A673 (cell line): Measurements from ENCODE around the gene CDK17. TPM values are rescaled to one million over a fixed set of nuclear protein-coding genes. Genes with fewer than 3 reads are reported as not detected.

Source experiments
- BruUV-seq: library from RNA; stranded (reverse); fragments of 400-500 nt; replicated peaks from 2 replicates; lab custom pipeline; 2021; lab: Mats Ljungman, UMichigan
- CTCF ChIA-PET: fragments of 300-600 bp; sonication (Branson Sonifier 250); formaldehyde crosslinking; loops from one replicate; lab custom pipeline; 2022; ENCODE audit warnings: antibody characterized with exemption; lab: Charles Lee
- POLR2A ChIA-PET: fragments of 300-600 bp; sonication (Branson Sonifier 250); formaldehyde crosslinking; loops from one replicate; lab custom pipeline; 2022; ENCODE audit warnings: antibody characterized with exemption; ENCODE audit not compliant: low non-redundant PET; lab: Charles Lee
- DNase-seq: peaks from one replicate; pipeline ENCODE4 v3.0.0-alpha.2; 2015; ENCODE audit warnings: low spot score
- H3K27ac ChIP-seq: fragments of 200-600 bp; sonication (generic); 2 replicates; pipeline ENCODE4 v1.5.1; 2016; ENCODE audit warnings: mixed run types, low read depth, mild to moderate bottlenecking, mixed read lengths, antibody characterized with exemption, low read length; ENCODE audit not compliant: poor library complexity, severe bottlenecking
- H3K27me3 ChIP-seq: fragments of 200-600 bp; sonication (generic); replicated peaks from 2 replicates; pipeline ENCODE4 v1.6.1; 2017; ENCODE audit warnings: mixed run types, low read depth, mild to moderate bottlenecking, mixed read lengths, antibody characterized with exemption, low read length; ENCODE audit not compliant: insufficient read depth, poor library complexity
- H3K36me3 ChIP-seq: fragments of 200-600 bp; sonication (generic); 2 replicates; pipeline ENCODE4 v1.6.1; 2016; ENCODE audit warnings: mixed run types, mild to moderate bottlenecking, mixed read lengths, antibody characterized with exemption, low read length; ENCODE audit not compliant: insufficient read depth, poor library complexity, severe bottlenecking
- H3K4me1 ChIP-seq: fragments of 200-600 bp; sonication (generic); 2 replicates; pipeline ENCODE4 v1.6.1; 2017; ENCODE audit warnings: mixed run types, mild to moderate bottlenecking, mixed read lengths, antibody characterized with exemption, low read length; ENCODE audit not compliant: insufficient read depth, poor library complexity, severe bottlenecking
- H3K4me3 ChIP-seq: fragments of 200-600 bp; sonication (generic); 2 replicates; pipeline ENCODE4 v1.5.1; 2016; ENCODE audit warnings: low read depth, mixed run types, mild to moderate bottlenecking, mixed read lengths, low read length; ENCODE audit not compliant: poor library complexity, severe bottlenecking
- H3K9me3 ChIP-seq: fragments of 200-600 bp; sonication (generic); 2 replicates; pipeline ENCODE4 v1.6.1; 2016; ENCODE audit warnings: mixed run types, low read depth, mild to moderate bottlenecking, mixed read lengths, antibody characterized with exemption, low read length; ENCODE audit not compliant: poor library complexity, severe bottlenecking
- CTCF ChIP-seq: fragments of 300-800, 200-600 bp; sonication (generic); conservative IDR thresholded peaks from 2 replicates; pipeline ENCODE4 v1.5.1; 2017; ENCODE audit warnings: low read depth, mild to moderate bottlenecking, antibody characterized with exemption, low read length, moderate library complexity, mixed read lengths
- EZH2 ChIP-seq: fragments of 200-600 bp; sonication (generic); IDR thresholded peaks from 2 replicates; pipeline ENCODE4 v1.6.1; 2017; ENCODE audit warnings: borderline replicate concordance, low read depth, mild to moderate bottlenecking, mixed read lengths, antibody characterized with exemption, low read length; ENCODE audit not compliant: poor library complexity, severe bottlenecking
- intact Hi-C: fragments of 100-400 bp; cut with micrococcal nuclease; formaldehyde crosslinking; loops from one replicate; pipeline ENCODE4 v1.10.0; 2022; ENCODE audit not compliant: unreplicated experiment
- total RNA-seq: library from RNA; stranded (reverse); gene quantifications from 2 replicates; pipeline ENCODE4 v1.2.3, GENCODE V29; 2021

The CDK17 gene
- total RNA-seq, 1 experiment from 2014 or later = 34.8 TPM

DNA sequence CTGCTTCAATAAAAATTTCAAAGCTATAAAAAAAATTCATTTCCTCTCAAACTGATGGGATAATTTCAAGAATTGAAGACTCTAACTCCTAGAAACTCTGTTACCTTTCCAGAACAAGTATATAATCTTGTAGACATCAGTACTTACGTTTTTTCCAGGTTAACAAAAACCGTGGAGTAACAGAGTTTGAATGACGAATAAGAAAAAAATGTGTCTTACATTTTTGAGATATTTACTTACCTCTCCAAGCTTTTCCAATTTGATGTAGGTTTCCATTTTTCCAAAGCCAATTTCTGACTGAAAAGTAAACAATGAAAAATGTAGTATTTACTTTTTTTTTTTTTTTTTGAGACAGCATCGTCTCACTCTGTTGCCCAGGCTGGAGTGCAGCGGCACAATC, 100.2 kb downstream of the CDK17 start:
- H3K27ac ChIP-seq = no peak overlapping the region
- DNase-seq = no peak
- intact Hi-C loops = no loop called here
- H3K36me3 ChIP-seq = peaks cover 28% of the 10 kb centered on the region
- H3K4me1 ChIP-seq = peaks cover 22% of the 10 kb centered on the region
- no peaks in the 10 kb centered on the region for H3K9me3 ChIP-seq
- no peak overlapping the region for H3K4me3 ChIP-seq
- H3K27me3 ChIP-seq = no peaks in the 10 kb centered on the region
- TF ChIP-seq EZH2 = no peak
- TF ChIP-seq CTCF = no peak
- BruUV-seq = no TSS peak
- ChIA-PET POLR2A (no interaction called here), CTCF (no interaction called here)

GRCh38 chr12:96297504-96297903, 102.7 kb downstream of the CDK17 start:
- intact Hi-C loops = no loop called here
- CTCF ChIA-PET = no interaction called here
- H3K36me3 ChIP-seq = peaks cover 34% of the 10 kb centered on the region

DNA sequence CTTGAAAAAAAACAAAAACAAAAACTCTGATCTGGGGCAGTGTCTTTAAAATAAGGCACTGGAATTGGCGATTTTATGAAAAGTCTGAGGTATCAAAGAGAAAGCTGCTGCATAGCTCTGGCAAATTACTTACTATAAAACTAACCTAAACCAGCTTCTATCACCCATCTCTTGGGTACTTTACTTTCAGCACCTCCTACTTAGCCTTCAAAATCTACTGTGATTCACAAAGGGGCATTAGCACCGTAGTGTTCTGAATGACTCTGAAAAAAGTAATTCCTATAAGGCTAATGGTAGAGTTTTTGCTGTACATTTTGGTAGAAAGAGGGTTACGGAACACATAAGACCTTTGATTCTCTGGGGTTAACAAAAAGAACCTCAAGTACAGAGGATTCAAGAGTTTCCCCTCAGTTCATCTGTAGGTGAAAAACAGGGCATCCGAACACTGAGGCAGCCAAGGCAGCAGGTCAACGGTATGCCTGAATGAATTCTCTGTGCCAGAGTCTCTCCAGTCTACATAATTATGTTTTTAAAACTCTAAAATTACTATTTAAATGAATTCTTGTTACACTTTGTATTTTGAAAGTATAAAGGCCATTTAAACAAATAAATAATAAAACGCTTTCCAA, 104.6 kb downstream of the CDK17 start:
- no peak for DNase-seq
- POLR2A ChIA-PET = no interaction called here
- H3K27me3 ChIP-seq = no peaks in the 10 kb centered on the region
- H3K36me3 ChIP-seq = peaks cover 34% of the 10 kb centered on the region
- intact Hi-C loops = no loop called here
- TF ChIP-seq EZH2 (no peak), CTCF (no peak)
- H3K4me3 ChIP-seq = no peak overlapping the region
- no TSS peak for BruUV-seq
- CTCF ChIA-PET = no interaction called here
- no peak overlapping the region for H3K27ac ChIP-seq
- no peaks in the 10 kb centered on the region for H3K4me1 ChIP-seq
- no peaks in the 10 kb centered on the region for H3K9me3 ChIP-seq

More at GRCh38 chr12:96297504-96297903, 102.7 kb downstream of the CDK17 start:
- Histone ChIP-seq H3K9me3 (no peaks in the 10 kb centered on the region), H3K4me1 (peaks cover 15% of the 10 kb centered on the region), H3K4me3 (no peak overlapping the region), H3K27ac (no peak overlapping the region), H3K27me3 (no peaks in the 10 kb centered on the region)
- POLR2A ChIA-PET = no interaction called here
- TF ChIP-seq CTCF (no peak), EZH2 (no peak)
- BruUV-seq = no TSS peak
- no peak for DNase-seq
